ENCODE measurements around the gene PSTK. TPM values are rescaled to one million over a fixed set of nuclear protein-coding genes. Genes with fewer than 3 reads are reported as not detected.

Gene PSTK
- total and polyA plus RNA-seq, 2 of the 13 experiments (the other 11 are each of a cell fraction or from before 2014, with no cell fraction given): 8.2 to 9.3 TPM

- TF ChIP-seq ZBTB33 (CRISPR knock-in tag; IDR thresholded peaks at IDR 0.05): peak; percentile 6; the same call in 1 of the 2 replicates
- TF ChIP-seq SRSF4 (IDR thresholded peaks at IDR 0.05; ENCODE audit: low read depth, low read length, poor library complexity, severe bottlenecking): no peak
- TF ChIP-seq ZIK1 (CRISPR knock-in tag; IDR thresholded peaks at IDR 0.05; ENCODE audit: borderline replicate concordance, low read depth): peak; percentile 98
- TF ChIP-seq ZBTB2 (CRISPR knock-in tag; IDR thresholded peaks at IDR 0.05; ENCODE audit: low read depth): peak; percentile 71; the same call in 1 of the 2 replicates
- peak; percentile 11 for TF ChIP-seq NFE2 (CRISPR knock-in tag; IDR thresholded peaks at IDR 0.05)
- TF ChIP-seq PLRG1 (conservative IDR thresholded peaks at IDR 0.05): no peak
- TF ChIP-seq HNRNPLL (IDR thresholded peaks at IDR 0.05; ENCODE audit: low read depth, low read length, poor library complexity, severe bottlenecking): peak; percentile 80
- peak; percentile 97 for TF ChIP-seq ZFP91 (CRISPR knock-in tag; IDR thresholded peaks at IDR 0.05; ENCODE audit: borderline replicate concordance)
- peak; percentile 96 for TF ChIP-seq TOPORS (CRISPR knock-in tag; IDR thresholded peaks at IDR 0.05)
- TF ChIP-seq SMC3 (IDR thresholded peaks at IDR 0.05; ENCODE audit: low read length): no peak
- TF ChIP-seq HMGXB3 (CRISPR knock-in tag; IDR thresholded peaks at IDR 0.05; ENCODE audit: borderline replicate concordance): peak; percentile 84; the same call in 1 of the 2 replicates
- TF ChIP-seq MEIS1 (CRISPR knock-in tag; IDR thresholded peaks at IDR 0.05; ENCODE audit: borderline replicate concordance): peak; percentile 91
- TF ChIP-seq CREBL2 (CRISPR knock-in tag; IDR thresholded peaks at IDR 0.05; ENCODE audit: borderline replicate concordance): peak; percentile 75; the same call in 1 of the 2 replicates
- no peak for TF ChIP-seq CHD4 (IDR thresholded peaks at IDR 0.05; ENCODE audit: borderline replicate concordance, low read length)
- no peak for TF ChIP-seq ZNF326 (CRISPR knock-in tag; IDR thresholded peaks at IDR 0.05; ENCODE audit: borderline replicate concordance)
- peak; percentile 26 for TF ChIP-seq PHF5A (CRISPR knock-in tag; IDR thresholded peaks at IDR 0.05; ENCODE audit: low read depth, unreplicated experiment)
- peak; percentile 91 for TF ChIP-seq YEATS4 (CRISPR knock-in tag; IDR thresholded peaks at IDR 0.05; ENCODE audit: borderline replicate concordance)
- peak; percentile 86 for TF ChIP-seq RXRB (CRISPR knock-in tag; IDR thresholded peaks at IDR 0.05; ENCODE audit: borderline replicate concordance)
Measured at GRCh38 chr10:122953902-122954730, 26.1 kb upstream of the PSTK start, which contains the start of gene C10orf88 (continued).
